Natural killer cell (primary cell): Measurements from ENCODE around the gene NDE1. TPM values are rescaled to one million over a fixed set of nuclear protein-coding genes. Genes with fewer than 3 reads are reported as not detected.

ENCODE experiments used
- ATAC-seq, 3 donors: fragments of 150-1000 bp in 2 of 3; fragments of 200-7000 bp in 1 of 3; cut with Tn5 transposase; 1 replicate in 1 of 3; 2 replicates in 2 of 3; pipeline ENCODE4 v1.10.0; 2021; ENCODE audit warnings: mild to moderate bottlenecking in 2 of 3, moderate library complexity in 2 of 3
- DNase-seq, 2 donors: peaks; one replicate each; pipeline versions ENCODE4 v3.0.0 to v3.0.0-alpha.2; 2013 to 2021; ENCODE audit warnings: mixed read lengths in 1 of 2
- H3K27ac ChIP-seq: one replicate; pipeline ENCODE4 v1.5.1; 2013; ENCODE audit warnings: mild to moderate bottlenecking, low read length
- H3K27me3 ChIP-seq: one replicate; pipeline ENCODE4 v1.6.1; 2013; ENCODE audit warnings: low read length; ENCODE audit not compliant: control insufficient read depth, insufficient read depth
- H3K36me3 ChIP-seq: one replicate; pipeline ENCODE4 v1.6.1; 2013; ENCODE audit warnings: low read length; ENCODE audit not compliant: control insufficient read depth, insufficient read depth
- H3K4me1 ChIP-seq: one replicate; pipeline ENCODE4 v1.6.1; 2013; ENCODE audit warnings: low read length; ENCODE audit not compliant: control insufficient read depth, insufficient read depth
- H3K4me3 ChIP-seq: one replicate; pipeline ENCODE4 v1.5.1; 2013; ENCODE audit warnings: low read length
- H3K9me3 ChIP-seq: one replicate; pipeline ENCODE4 v1.6.1; 2013; ENCODE audit warnings: low read length; ENCODE audit not compliant: control insufficient read depth, insufficient read depth
- H3K27ac Mint-ChIP-seq, 2 donors: one replicate each; pipeline ENCODE4 v1.8.0; 2022; ENCODE audit warnings: mild to moderate bottlenecking in 2 of 2, mixed read lengths in 2 of 2, moderate library complexity in 1 of 2
- H3K27me3 Mint-ChIP-seq, 2 donors: one replicate each; pipeline ENCODE4 v1.8.0; 2022; ENCODE audit warnings: low read depth in 2 of 2, mixed read lengths in 2 of 2
- H3K36me3 Mint-ChIP-seq: one replicate; pipeline ENCODE4 v1.8.0; 2022; ENCODE audit warnings: mixed read lengths
- H3K4me1 Mint-ChIP-seq, 2 donors: one replicate each; pipeline ENCODE4 v1.8.0; 2022; ENCODE audit warnings: mixed read lengths in 2 of 2
- H3K4me3 Mint-ChIP-seq: one replicate; pipeline ENCODE4 v1.8.0; 2022; ENCODE audit warnings: mild to moderate bottlenecking, moderate library complexity, mixed read lengths
- H3K9me3 Mint-ChIP-seq, 2 donors: one replicate each; pipeline ENCODE4 v1.8.0; 2022; ENCODE audit warnings: mixed read lengths in 2 of 2
- CTCF ChIP-seq: fragments of 200-600 bp; IDR thresholded peaks from one replicate; pipeline ENCODE4 v1.8.0; 2022; ENCODE audit warnings: antibody characterized with exemption
- WGBS: methylation state at CpG from one replicate; pipeline ENCODE4 v1.1.7; 2013; ENCODE audit warnings: missing lambda C conversion rate; ENCODE audit not compliant: insufficient coverage; 5-methylcytosine and 5-hydroxymethylcytosine counted together
- intact Hi-C: fragments of 100-400 bp; cut with micrococcal nuclease; formaldehyde crosslinking; loops from one replicate; pipeline ENCODE4 v1.14.2; 2022
- total RNA-seq, 4 donors: library from RNA; stranded (reverse); fragments of 120-200 nt in 1 of 4; gene quantifications; one replicate each; pipeline versions ENCODE4 v1.2.3 to v1.2.4, GENCODE V29; 2013 to 2022

NDE1 gene
- total RNA-seq, 3 donors from 2014 or later (not counting 1 experiment from before 2014, with no cell fraction given), result 104 to 118 (median 114) TPM

- Histone ChIP-seq H3K27me3 (no peaks in the 10 kb centered on the region), H3K27ac (no peak overlapping the region), H3K36me3 (peaks cover 36% of the 10 kb centered on the region), H3K4me1 (peaks cover 10% of the 10 kb centered on the region), H3K9me3 (no peaks in the 10 kb centered on the region), H3K4me3 (no peak overlapping the region)
- peak; percentile 69 to 85 for DNase-seq
- TF ChIP-seq CTCF, result peak; percentile 82
- Mint-ChIP-seq H3K9me3 (no peaks in the 10 kb centered on the region), H3K27me3 (no peaks in the 10 kb centered on the region), H3K4me3 (peak overlapping the region; percentile 43), H3K36me3 (no peaks in the 10 kb centered on the region), H3K4me1 (peaks cover 11 to 28% of the 10 kb centered on the region in 2 donors), H3K27ac (peak overlapping the region; percentile 75 to 86)
- ATAC-seq, result peak; percentile 77 to 89 (median 82)
- intact Hi-C loops, result loop anchor here (1.0 to 2.0 kb wide), 2 partner anchors 61 to 278 kb away; partner anchors contain the start of gene MARF1
- WGBS, result 63% methylated on average over 7 of the region's 8 CpGs
Observed at GRCh38 chr16:15704545-15704987, 54.5 kb downstream of the NDE1 start.

- Mint-ChIP-seq H3K4me1 (peaks cover 11 to 28% of the 10 kb centered on the region in 2 donors), H3K36me3 (no peaks in the 10 kb centered on the region), H3K27ac (peak overlapping the region; percentile 75 to 86), H3K9me3 (no peaks in the 10 kb centered on the region), H3K4me3 (peak overlapping the region; percentile 25), H3K27me3 (no peaks in the 10 kb centered on the region)
- ATAC-seq, result peak in 2 of 3 donors; percentile 41 to 51
- peaks cover 31% of the 10 kb centered on the region for H3K36me3 ChIP-seq
- H3K27ac ChIP-seq, result no peak overlapping the region
- no peaks in the 10 kb centered on the region for H3K27me3 ChIP-seq
- no peak for TF ChIP-seq CTCF
- H3K4me3 ChIP-seq, result no peak overlapping the region
- H3K9me3 ChIP-seq, result no peaks in the 10 kb centered on the region
- intact Hi-C loops, result loop anchor here (2.0 kb wide), 1 partner anchor 278 kb away; no protein-coding TSS in a partner anchor
- DNase-seq, result no peak
- H3K4me1 ChIP-seq, result peaks cover 10% of the 10 kb centered on the region
- 61% methylated on average over 8 of the region's 8 CpGs for WGBS
Observed at GRCh38 chr16:15705064-15705565, 55.1 kb downstream of the NDE1 start.

GRCh38 chr16:15707332-15707731, 57.3 kb downstream of the NDE1 start:
- Histone ChIP-seq H3K9me3 (no peaks in the 10 kb centered on the region), H3K4me1 (peaks cover 10% of the 10 kb centered on the region), H3K27ac (no peak overlapping the region), H3K27me3 (no peaks in the 10 kb centered on the region), H3K36me3 (peaks cover 15% of the 10 kb centered on the region), H3K4me3 (no peak overlapping the region)
- Mint-ChIP-seq H3K27me3 (no peaks in the 10 kb centered on the region), H3K27ac (no peak overlapping the region), H3K4me3 (no peak overlapping the region), H3K36me3 (no peaks in the 10 kb centered on the region), H3K9me3 (no peaks in the 10 kb centered on the region), H3K4me1 (peaks cover 17 to 28% of the 10 kb centered on the region in 2 donors)
- WGBS, result 100% methylated on average over 3 of the region's 3 CpGs
- intact Hi-C loops, result no loop called here
- DNase-seq, result no peak
- no peak for ATAC-seq
- no peak for TF ChIP-seq CTCF

- Mint-ChIP-seq H3K36me3 (no peaks in the 10 kb centered on the region), H3K27me3 (no peaks in the 10 kb centered on the region), H3K4me1 (peaks cover 21 to 25% of the 10 kb centered on the region in 2 donors), H3K27ac (no peak overlapping the region), H3K4me3 (no peak overlapping the region), H3K9me3 (no peaks in the 10 kb centered on the region)
- 94% methylated on average over 12 of the region's 12 CpGs for WGBS
- Histone ChIP-seq H3K4me3 (no peak overlapping the region), H3K36me3 (peaks cover 10% of the 10 kb centered on the region), H3K27me3 (no peaks in the 10 kb centered on the region), H3K27ac (no peak overlapping the region), H3K4me1 (peaks cover 10% of the 10 kb centered on the region), H3K9me3 (no peaks in the 10 kb centered on the region)
- DNase-seq, result no peak
- no peak for TF ChIP-seq CTCF
- intact Hi-C loops, result no loop called here
- ATAC-seq, result peak in 1 of 3 donors; percentile 19
Observed at GRCh38 chr16:15708096-15708495, 58.1 kb downstream of the NDE1 start.
